Brain microvascular endothelial cell (primary cell): ENCODE measurements around the gene KCNIP3.

ENCODE experiments used
- DNase-seq: peaks from one replicate; pipeline ENCODE4 v3.0.0-alpha.2; 2020
- H3K27ac ChIP-seq: fragments of 250-450 bp; sonication (Bioruptor Pico); 2 replicates; pipeline ENCODE4 v1.5.1; 2020; ENCODE audit warnings: mild to moderate bottlenecking, moderate library complexity
- H3K27me3 ChIP-seq: fragments of 250-450 bp; sonication (Bioruptor Pico); replicated peaks from 2 replicates; pipeline ENCODE4 v1.5.1; 2020; ENCODE audit warnings: mild to moderate bottlenecking
- H3K36me3 ChIP-seq: fragments of 250-450 bp; sonication (Bioruptor Pico); replicated peaks from 2 replicates; pipeline ENCODE4 v1.5.1; 2020; ENCODE audit warnings: mild to moderate bottlenecking
- H3K4me3 ChIP-seq: 2 replicates; pipeline ENCODE4 v1.5.1; 2011; ENCODE audit warnings: low read depth, mild to moderate bottlenecking, control low read depth, low read length, moderate library complexity
- CTCF ChIP-seq: IDR thresholded peaks from 2 replicates; pipeline ENCODE4 v1.5.1; 2011; ENCODE audit warnings: low read depth, mild to moderate bottlenecking, moderate library complexity, low read length, control low read depth, inconsistent platforms; ENCODE audit errors: missing control alignments
- in situ Hi-C: cut with HindIII; loops from 2 replicates; pipeline ENCODE4 v1.10.0; 2017; ENCODE audit warnings: low sequenced_read_pairs, low pct_ligation_motif_present

Gene KCNIP3

GRCh38 chr2:95331606-95332005 lies 34.5 kb downstream of the KCNIP3 start:
- Histone ChIP-seq H3K36me3 (no peaks in the 10 kb centered on the region), H3K27ac (no peak overlapping the region), H3K4me3 (no peak overlapping the region), H3K27me3 (no peaks in the 10 kb centered on the region)
- DNase-seq = no peak
- TF ChIP-seq CTCF = no peak
- in situ Hi-C loops = no loop called here

GRCh38 chr2:95332036-95332435 lies 34.9 kb downstream of the KCNIP3 start:
- no peaks in the 10 kb centered on the region for H3K36me3 ChIP-seq
- DNase-seq = no peak
- H3K27ac ChIP-seq = no peak overlapping the region
- no peaks in the 10 kb centered on the region for H3K27me3 ChIP-seq
- no peak overlapping the region for H3K4me3 ChIP-seq
- in situ Hi-C loops = no loop called here
- TF ChIP-seq CTCF = no peak

DNA sequence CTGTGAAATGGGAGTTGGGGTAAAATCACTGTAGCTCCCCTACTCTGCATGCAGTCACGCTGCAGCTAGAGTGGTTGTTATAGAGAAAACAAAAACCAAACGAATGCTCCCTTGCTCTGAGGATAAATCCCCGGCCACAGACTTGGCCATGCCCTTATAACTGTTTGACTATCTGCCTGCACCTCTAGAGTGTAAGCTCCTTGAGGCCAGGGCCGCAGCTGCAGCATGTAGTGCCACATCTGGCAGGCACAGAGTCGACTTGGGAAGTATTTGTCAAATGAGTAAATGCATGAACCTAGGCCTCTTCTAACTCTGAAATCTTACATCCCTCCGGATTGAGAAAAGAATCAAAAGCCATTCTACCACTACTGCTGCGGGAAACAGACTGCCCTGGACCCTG lies 35.9 kb downstream of the KCNIP3 start:
- no peak overlapping the region for H3K4me3 ChIP-seq
- no peak for TF ChIP-seq CTCF
- no peak for DNase-seq
- in situ Hi-C loops = no loop called here
- no peaks in the 10 kb centered on the region for H3K36me3 ChIP-seq
- H3K27me3 ChIP-seq = no peaks in the 10 kb centered on the region
- H3K27ac ChIP-seq = no peak overlapping the region

GRCh38 chr2:95333888-95334338 lies 36.8 kb downstream of the KCNIP3 start:
- no peaks in the 10 kb centered on the region for H3K27me3 ChIP-seq
- in situ Hi-C loops = no loop called here
- DNase-seq = no peak
- H3K36me3 ChIP-seq = no peaks in the 10 kb centered on the region
- H3K27ac ChIP-seq = no peak overlapping the region
- no peak for TF ChIP-seq CTCF
- no peak overlapping the region for H3K4me3 ChIP-seq

DNA sequence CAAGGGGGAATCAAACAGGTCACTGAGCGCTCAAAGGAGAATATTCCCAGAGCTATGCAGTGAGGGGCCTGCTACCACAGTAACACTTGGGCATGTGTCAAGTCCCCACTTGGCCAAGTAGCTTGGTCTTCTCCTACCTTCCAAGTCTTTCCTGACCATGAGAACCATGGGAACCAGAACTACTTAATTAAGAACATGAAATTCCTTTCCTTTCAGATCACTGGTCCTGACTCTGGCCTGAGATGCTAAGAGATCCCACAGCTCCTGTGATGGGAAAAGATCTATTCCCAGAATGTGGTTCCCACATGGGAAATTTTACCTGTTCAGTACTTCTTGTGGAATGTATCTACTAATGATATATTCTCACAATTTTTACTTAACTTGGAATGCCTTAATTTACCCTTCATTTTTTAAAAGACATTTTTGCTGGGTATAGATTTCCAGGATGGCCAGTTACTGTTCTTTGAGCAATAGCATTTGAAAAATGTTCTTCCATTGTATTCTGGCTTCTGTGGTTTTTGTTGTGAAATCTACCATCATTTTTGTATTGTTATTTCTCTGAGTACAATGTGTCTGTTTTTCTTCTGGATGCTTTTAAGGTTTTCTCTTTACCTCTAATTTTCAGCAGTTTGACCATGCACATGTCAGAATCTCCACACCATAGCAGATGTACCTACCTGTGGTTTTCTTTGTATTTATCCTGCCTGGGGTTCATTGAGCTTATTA lies 37.9 kb downstream of the KCNIP3 start:
- H3K27me3 ChIP-seq = no peaks in the 10 kb centered on the region
- no peaks in the 10 kb centered on the region for H3K36me3 ChIP-seq
- no peak for DNase-seq
- H3K4me3 ChIP-seq = no peak overlapping the region
- no peak overlapping the region for H3K27ac ChIP-seq
- TF ChIP-seq CTCF = no peak
- in situ Hi-C loops = no loop called here

GRCh38 chr2:95336406-95336805 lies 39.3 kb downstream of the KCNIP3 start:
- Histone ChIP-seq H3K36me3 (no peaks in the 10 kb centered on the region), H3K27me3 (no peaks in the 10 kb centered on the region), H3K27ac (no peak overlapping the region), H3K4me3 (no peak overlapping the region)
- in situ Hi-C loops = no loop called here
- no peak for TF ChIP-seq CTCF
- no peak for DNase-seq
